Measurements from ENCODE around the gene STRC. TPM values are rescaled to one million over a fixed set of nuclear protein-coding genes. Genes with fewer than 3 reads are reported as not detected.
"Not testable (repeated sequence)": the region's sequence is repeated elsewhere in the genome, so short reads cannot be mapped to it uniquely, and the experiment has no call there.

The STRC gene
- total RNA-seq, 2 donors from 2014 or later: 0.50 to 0.86 TPM

- not testable (repeated sequence) for DNase-seq (ENCODE audit: low spot score); H3K9me3 Mint-ChIP-seq; H3K27ac Mint-ChIP-seq; H3K36me3 Mint-ChIP-seq; H3K4me1 Mint-ChIP-seq (ENCODE audit: low read depth in 2 of 2); H3K4me3 Mint-ChIP-seq
- H3K27me3 Mint-ChIP-seq: peaks cover 36 to 44% of the 10 kb centered on the region in 2 donors
- ATAC-seq: peak in 1 of 2 donors; percentile 36
Measured at GRCh38 chr15:43600200-43600599, 18.4 kb downstream of the STRC start.

GRCh38 chr15:43599131-43599530 lies 19.5 kb downstream of the STRC start:
- H3K4me1 Mint-ChIP-seq (ENCODE audit: low read depth in 2 of 2); H3K9me3 Mint-ChIP-seq; H3K36me3 Mint-ChIP-seq; DNase-seq (ENCODE audit: low spot score); ATAC-seq; H3K4me3 Mint-ChIP-seq; H3K27ac Mint-ChIP-seq: not testable (repeated sequence)
- H3K27me3 Mint-ChIP-seq: peaks cover 34 to 37% of the 10 kb centered on the region in 2 donors

- not testable (repeated sequence) for H3K36me3 Mint-ChIP-seq, H3K27ac Mint-ChIP-seq
Measured at GRCh38 chr15:43593328-43594190, 25.0 kb downstream of the STRC start, which contains the start of gene CKMT1B. Gene CKMT1B (plus strand): TSS chr15:43594027. CDS start chr15:43594219, 192 bp downstream.

GRCh38 chr15:43592841-43593240 lies 25.8 kb downstream of the STRC start:
- DNase-seq (ENCODE audit: low spot score); H3K4me1 Mint-ChIP-seq (ENCODE audit: low read depth in 2 of 2); H3K9me3 Mint-ChIP-seq; ATAC-seq; H3K4me3 Mint-ChIP-seq; H3K36me3 Mint-ChIP-seq; H3K27ac Mint-ChIP-seq: not testable (repeated sequence)
- peaks cover 12% of the 10 kb centered on the region in 2 donors for H3K27me3 Mint-ChIP-seq

More at GRCh38 chr15:43593328-43594190, 25.0 kb downstream of the STRC start, which contains the start of gene CKMT1B:
- DNase-seq (ENCODE audit: low spot score); H3K4me1 Mint-ChIP-seq (ENCODE audit: low read depth in 2 of 2); H3K9me3 Mint-ChIP-seq; H3K4me3 Mint-ChIP-seq: not testable (repeated sequence)
- peak in 1 of 2 donors; percentile 14 for ATAC-seq
- H3K27me3 Mint-ChIP-seq: peaks cover 14 to 15% of the 10 kb centered on the region in 2 donors

- H3K4me3 Mint-ChIP-seq; H3K27me3 Mint-ChIP-seq; H3K36me3 Mint-ChIP-seq; DNase-seq (ENCODE audit: low spot score); H3K9me3 Mint-ChIP-seq; H3K27ac Mint-ChIP-seq; H3K4me1 Mint-ChIP-seq (ENCODE audit: low read depth in 2 of 2): not testable (repeated sequence)
- ATAC-seq: peak; percentile 99
Measured at GRCh38 chr15:43589778-43590466, 28.7 kb downstream of the STRC start, which contains the start of gene PPIP5K1. Gene PPIP5K1 (minus strand): TSS chr15:43590208. CDS start chr15:43584504, 5,704 bp downstream.

GRCh38 chr15:43574607-43575006 lies 44.0 kb downstream of the STRC start:
- H3K4me1 Mint-ChIP-seq (ENCODE audit: low read depth in 2 of 2); H3K36me3 Mint-ChIP-seq; H3K27me3 Mint-ChIP-seq; ATAC-seq; H3K4me3 Mint-ChIP-seq; H3K27ac Mint-ChIP-seq; H3K9me3 Mint-ChIP-seq; DNase-seq (ENCODE audit: low spot score): not testable (repeated sequence)

GRCh38 chr15:43566615-43567014 lies 52.0 kb downstream of the STRC start:
- not testable (repeated sequence) for H3K27me3 Mint-ChIP-seq; H3K4me3 Mint-ChIP-seq; H3K36me3 Mint-ChIP-seq; ATAC-seq; H3K27ac Mint-ChIP-seq; DNase-seq (ENCODE audit: low spot score); H3K9me3 Mint-ChIP-seq; H3K4me1 Mint-ChIP-seq (ENCODE audit: low read depth in 2 of 2)

- peak; percentile 57 to 69 for ATAC-seq
- not testable (repeated sequence) for H3K36me3 Mint-ChIP-seq; H3K4me3 Mint-ChIP-seq; H3K9me3 Mint-ChIP-seq; DNase-seq (ENCODE audit: low spot score); H3K4me1 Mint-ChIP-seq (ENCODE audit: low read depth in 2 of 2); H3K27me3 Mint-ChIP-seq; H3K27ac Mint-ChIP-seq
Measured at GRCh38 chr15:43563793-43564192, 54.8 kb downstream of the STRC start.

- not testable (repeated sequence) for DNase-seq (ENCODE audit: low spot score); H3K9me3 Mint-ChIP-seq; H3K4me3 Mint-ChIP-seq; H3K27ac Mint-ChIP-seq; H3K27me3 Mint-ChIP-seq; H3K4me1 Mint-ChIP-seq (ENCODE audit: low read depth in 2 of 2); H3K36me3 Mint-ChIP-seq; ATAC-seq
Measured at GRCh38 chr15:43562753-43563152, 55.8 kb downstream of the STRC start.

GRCh38 chr15:43552986-43553385 lies 65.6 kb downstream of the STRC start:
- ATAC-seq: no peak
- Mint-ChIP-seq H3K9me3 (no peaks in the 10 kb centered on the region), H3K4me1 (ENCODE audit: low read depth in 2 of 2) (no peaks in the 10 kb centered on the region), H3K27ac (no peak overlapping the region), H3K4me3 (no peak overlapping the region), H3K27me3 (no peaks in the 10 kb centered on the region), H3K36me3 (peaks cover 5% of the 10 kb centered on the region)
- DNase-seq (ENCODE audit: low spot score): no peak

- no peaks in the 10 kb centered on the region for H3K4me1 Mint-ChIP-seq (ENCODE audit: low read depth in 2 of 2)
Measured at GRCh38 chr15:43552256-43552655, 66.3 kb downstream of the STRC start.

GRCh38 chr15:43550527-43551363 lies 67.9 kb downstream of the STRC start:
- no peak overlapping the region for H3K27ac Mint-ChIP-seq
- peaks cover 6% of the 10 kb centered on the region for H3K36me3 Mint-ChIP-seq
- no peaks in the 10 kb centered on the region for H3K27me3 Mint-ChIP-seq
- ATAC-seq (no peak), DNase-seq (ENCODE audit: low spot score) (no peak)
- H3K4me1 Mint-ChIP-seq (ENCODE audit: low read depth in 2 of 2): no peaks in the 10 kb centered on the region
- no peaks in the 10 kb centered on the region for H3K9me3 Mint-ChIP-seq
- H3K4me3 Mint-ChIP-seq: no peak overlapping the region

More at GRCh38 chr15:43552256-43552655, 66.3 kb downstream of the STRC start:
- DNase-seq (ENCODE audit: low spot score) (no peak), ATAC-seq (no peak)
- no peaks in the 10 kb centered on the region for H3K9me3 Mint-ChIP-seq
- no peaks in the 10 kb centered on the region for H3K27me3 Mint-ChIP-seq
- H3K36me3 Mint-ChIP-seq: peaks cover 4% of the 10 kb centered on the region
- H3K4me3 Mint-ChIP-seq: no peak overlapping the region
- no peak overlapping the region for H3K27ac Mint-ChIP-seq

Measured in natural killer cell treated with Interleukin-12 subunit alpha and Interleukin-12 subunit beta and Interleukin-15 and Interleukin-18, amount 100 ng/mL, for 72 hours (primary cell).